NCI-H748 (cell line): ENCODE results near the gene FBLN1.
"Not testable (repeated sequence)": the region's sequence is repeated elsewhere in the genome, so short reads cannot be mapped to it uniquely, and the experiment has no call there.

Source experiments
- DNase-seq: peaks from one replicate; lab custom pipeline; 2025; ENCODE audit not compliant: unreplicated experiment; lab: John Stamatoyannopoulos, UW

Gene FBLN1

GRCh38 chr22:45544588-45545170 is 42.0 kb downstream of the FBLN1 start:
- DNase-seq: no peak

- no peak for DNase-seq
Measured at GRCh38 chr22:45546333-45547015, 43.8 kb downstream of the FBLN1 start.

GRCh38 chr22:45547016-45547345 is 44.3 kb downstream of the FBLN1 start:
- DNase-seq: no peak

GRCh38 chr22:45547731-45548130 is 45.0 kb downstream of the FBLN1 start:
- DNase-seq: peak; percentile 59

- DNase-seq: no peak
Measured at GRCh38 chr22:45548247-45548840, 45.7 kb downstream of the FBLN1 start.

- DNase-seq: peak; percentile 23
Measured at GRCh38 chr22:45548991-45549761, 46.5 kb downstream of the FBLN1 start.

GRCh38 chr22:45549762-45550378 is 47.2 kb downstream of the FBLN1 start:
- DNase-seq: no peak

GRCh38 chr22:45550416-45550815 is 47.7 kb downstream of the FBLN1 start:
- DNase-seq: no peak

GRCh38 chr22:45550891-45551290 is 48.2 kb downstream of the FBLN1 start:
- no peak for DNase-seq

- DNase-seq: no peak
Measured at GRCh38 chr22:45551310-45552016, 48.8 kb downstream of the FBLN1 start.

- DNase-seq: no peak
Measured at GRCh38 chr22:45552017-45552411, 49.3 kb downstream of the FBLN1 start.

GRCh38 chr22:45552580-45553350 is 50.1 kb downstream of the FBLN1 start:
- DNase-seq: no peak

GRCh38 chr22:45553351-45554039 is 50.8 kb downstream of the FBLN1 start:
- peak; percentile 83 for DNase-seq

- peak; percentile 78 for DNase-seq
Measured at GRCh38 chr22:45554040-45554406, 51.3 kb downstream of the FBLN1 start.

GRCh38 chr22:45554861-45555260 is 52.2 kb downstream of the FBLN1 start:
- DNase-seq: no peak

- not testable (repeated sequence) for DNase-seq
Measured at GRCh38 chr22:45557926-45558325, 55.2 kb downstream of the FBLN1 start.

- not testable (repeated sequence) for DNase-seq
Measured at GRCh38 chr22:45560092-45560491, 57.4 kb downstream of the FBLN1 start.

- not testable (repeated sequence) for DNase-seq
Measured at GRCh38 chr22:45560761-45561160, 58.1 kb downstream of the FBLN1 start.

GRCh38 chr22:45562102-45562501 is 59.4 kb downstream of the FBLN1 start:
- no peak for DNase-seq
